Coronary artery (tissue), 2 donors: ENCODE measurements around the gene SLC9A3.
A peak's percentile ranks its signal among the peaks of the same experiment; 100 is the strongest.

Experiments used
- DNase-seq: peaks from one replicate; pipeline ENCODE4 v3.0.0-alpha.2; 2017; ENCODE audit warnings: low spot score
- H3K27ac ChIP-seq, 2 donors: fragments of 200-600 bp; sonication (generic); one replicate each; pipeline ENCODE4 v1.5.1; 2016 to 2019
- H3K4me3 ChIP-seq: fragments of 200-600 bp; sonication (generic); 2 replicates; pipeline ENCODE4 v1.5.1; 2016; ENCODE audit warnings: mild to moderate bottlenecking, moderate library complexity
- CTCF ChIP-seq: fragments of 200-600 bp; sonication (generic); IDR thresholded peaks from one replicate; pipeline ENCODE4 v1.5.1; 2019; ENCODE audit warnings: antibody characterized with exemption

The SLC9A3 gene

GRCh38 chr5:444226-444625, 80.0 kb downstream of the SLC9A3 start:
- no peak overlapping the region for H3K27ac ChIP-seq
- no peak for DNase-seq
- H3K4me3 ChIP-seq, result peak overlapping the region; percentile 83
- no peak for TF ChIP-seq CTCF

GRCh38 chr5:443239-444151, 80.8 kb downstream of the SLC9A3 start:
- peak; percentile 59 for DNase-seq
- peak overlapping the region; percentile 56 to 84 for H3K27ac ChIP-seq

GRCh38 chr5:442335-443238, 81.7 kb downstream of the SLC9A3 start, which contains the start of gene EXOC3:
TSS of gene EXOC3 (plus strand) at chr5:443176. CDS start at chr5:446206, 3,030 bp downstream.
- H3K27ac ChIP-seq, result peak within 1 kb of the TSS; percentile 56 to 84
- no peak for TF ChIP-seq CTCF

More at GRCh38 chr5:443239-444151, 80.8 kb downstream of the SLC9A3 start:
- H3K4me3 ChIP-seq, result peak overlapping the region; percentile 83
- no peak for TF ChIP-seq CTCF

GRCh38 chr5:441996-442334, 82.3 kb downstream of the SLC9A3 start:
- Histone ChIP-seq H3K4me3 (peak overlapping the region; percentile 83), H3K27ac (no peak overlapping the region)

More at GRCh38 chr5:442335-443238, 81.7 kb downstream of the SLC9A3 start, which contains the start of gene EXOC3:
- DNase-seq, result peak; percentile 77
- peak within 1 kb of the TSS; percentile 83 for H3K4me3 ChIP-seq

GRCh38 chr5:440401-441201, 83.6 kb downstream of the SLC9A3 start:
- DNase-seq, result no peak
- H3K27ac ChIP-seq, result no peak overlapping the region
- no peak for TF ChIP-seq CTCF
- H3K4me3 ChIP-seq, result no peak overlapping the region

More at GRCh38 chr5:441996-442334, 82.3 kb downstream of the SLC9A3 start:
- no peak for DNase-seq
- no peak for TF ChIP-seq CTCF

GRCh38 chr5:439636-440035, 84.6 kb downstream of the SLC9A3 start:
- no peak for DNase-seq
- Histone ChIP-seq H3K27ac (no peak overlapping the region), H3K4me3 (no peak overlapping the region)
- no peak for TF ChIP-seq CTCF
